HG02852 (cell line): ENCODE data around the gene GJD3.

Experiments
- ATAC-seq: cut with Tn5 transposase; IDR thresholded peaks from one replicate; pipeline ENCODE4 v1.9.1; 2021; ENCODE audit warnings: mild to moderate bottlenecking, moderate library complexity; ENCODE audit not compliant: unreplicated experiment

Gene GJD3

DNA sequence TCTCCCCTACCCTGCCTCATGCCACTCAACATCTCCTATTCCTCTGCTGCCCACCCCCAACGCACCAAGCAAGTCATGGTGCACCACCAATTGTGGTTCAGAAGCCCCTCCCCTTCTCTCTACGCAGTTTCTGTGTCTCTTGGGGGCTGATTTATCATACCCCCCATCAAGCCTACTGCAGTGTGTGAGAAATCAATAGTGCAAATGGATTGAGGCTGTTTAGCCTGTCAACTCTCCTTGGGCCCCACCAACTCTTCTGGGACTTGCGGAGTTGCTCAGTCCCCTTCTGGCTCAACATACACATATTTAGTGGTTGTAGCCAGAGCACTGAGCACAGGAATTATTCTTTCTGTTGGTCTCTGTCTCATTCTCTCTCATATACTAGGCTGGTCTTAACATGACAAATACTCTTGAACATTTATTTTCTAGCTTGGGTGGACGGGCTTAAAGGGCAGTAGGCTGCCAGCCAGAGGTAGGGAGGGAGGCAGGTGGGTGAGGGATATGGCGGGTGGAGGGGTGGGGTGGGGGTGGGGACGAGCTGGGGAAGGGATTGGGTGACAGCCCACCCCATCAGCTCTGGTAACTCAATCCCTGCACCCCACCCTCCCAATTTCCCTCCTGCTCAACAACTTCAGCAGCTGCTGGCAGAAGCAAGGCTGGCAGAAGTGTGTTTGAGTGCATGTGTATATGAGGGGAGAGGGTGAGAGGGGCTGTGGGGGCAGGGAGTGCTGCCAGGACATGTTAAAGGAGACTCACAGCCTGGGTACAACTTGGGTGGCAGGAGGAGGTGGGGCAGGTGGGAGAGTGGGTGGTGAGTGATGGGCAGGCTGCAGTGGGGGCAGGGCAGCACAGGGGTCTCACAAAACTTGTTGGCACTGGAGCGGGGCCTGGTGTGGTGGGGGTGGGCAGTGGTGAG, 50.6 kb downstream of the GJD3 start:
- no peak for ATAC-seq
